Right lobe of liver (tissue), 4 donors: Measurements from ENCODE around the gene CCDC167.

Source experiments
- POLR2A ChIP-seq: fragments of 450-650 bp; IDR thresholded peaks from one replicate; pipeline ENCODE4 v1.6.1; 2017; ENCODE audit warnings: antibody characterized with exemption, mild to moderate bottlenecking
- TF ChIP-seq, protein P1 (sequence below), 4 donors: fragments of 200-600 bp in 3 of 4; fragments of 450-650 bp in 1 of 4; IDR thresholded peaks; one replicate each; pipeline versions ENCODE4 v1.5.1 to v1.8.0; 2016 to 2022; ENCODE audit warnings: antibody characterized with exemption in 4 of 4, mild to moderate bottlenecking in 2 of 4
- donor health status: DM: no; HTN: no; CAD: no.
- donor health status: DM: no; HTN: no; CAD: no.
- donor health status: DM: no; HTN: yes; CAD: no.

DNA sequence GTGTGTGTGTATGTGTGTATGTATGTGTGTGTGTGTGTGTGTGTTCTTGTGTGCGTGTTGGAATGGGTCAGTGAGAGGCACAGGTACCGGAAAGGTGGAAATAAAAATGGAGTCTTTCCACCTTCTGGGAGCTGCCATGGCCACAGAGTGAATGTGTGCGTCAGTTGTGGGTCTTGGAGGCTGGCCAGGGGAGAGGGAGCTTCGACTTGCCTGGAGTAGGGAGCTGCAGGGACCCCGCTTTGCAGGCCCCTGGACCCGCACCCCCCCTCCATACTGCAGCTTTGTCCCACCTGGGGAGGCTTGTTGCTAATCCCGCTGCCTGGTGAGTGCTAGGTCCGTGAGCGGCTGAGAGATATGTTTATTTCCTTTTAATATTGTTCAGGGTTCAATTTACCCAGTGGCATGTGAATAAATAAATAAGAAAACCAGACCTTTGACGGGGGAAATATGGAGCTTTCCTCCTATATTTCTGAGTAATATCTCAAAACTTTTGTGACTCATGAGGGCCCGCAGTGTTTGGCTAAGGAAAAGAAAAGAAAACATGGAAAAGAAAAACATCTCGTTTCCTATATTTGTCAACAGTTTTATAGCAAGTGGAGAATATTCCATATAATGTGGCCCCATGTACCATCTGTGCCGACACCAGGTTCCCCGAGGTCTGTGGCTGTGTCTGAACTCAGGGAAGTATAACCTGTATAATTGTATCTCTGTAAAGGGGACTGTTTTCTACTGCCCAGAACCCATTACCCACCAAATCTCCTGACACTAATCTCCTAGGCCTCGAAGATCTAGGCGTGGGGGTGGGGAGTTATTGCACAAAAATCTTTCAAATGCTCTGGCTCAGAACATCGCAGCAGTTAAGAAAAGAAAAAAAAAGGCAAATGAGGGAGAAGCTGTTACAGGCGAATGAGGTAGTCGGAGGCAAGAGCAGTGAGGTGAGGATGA, 24.6 kb upstream of the CCDC167 start:
- TF ChIP-seq, protein P1, sequence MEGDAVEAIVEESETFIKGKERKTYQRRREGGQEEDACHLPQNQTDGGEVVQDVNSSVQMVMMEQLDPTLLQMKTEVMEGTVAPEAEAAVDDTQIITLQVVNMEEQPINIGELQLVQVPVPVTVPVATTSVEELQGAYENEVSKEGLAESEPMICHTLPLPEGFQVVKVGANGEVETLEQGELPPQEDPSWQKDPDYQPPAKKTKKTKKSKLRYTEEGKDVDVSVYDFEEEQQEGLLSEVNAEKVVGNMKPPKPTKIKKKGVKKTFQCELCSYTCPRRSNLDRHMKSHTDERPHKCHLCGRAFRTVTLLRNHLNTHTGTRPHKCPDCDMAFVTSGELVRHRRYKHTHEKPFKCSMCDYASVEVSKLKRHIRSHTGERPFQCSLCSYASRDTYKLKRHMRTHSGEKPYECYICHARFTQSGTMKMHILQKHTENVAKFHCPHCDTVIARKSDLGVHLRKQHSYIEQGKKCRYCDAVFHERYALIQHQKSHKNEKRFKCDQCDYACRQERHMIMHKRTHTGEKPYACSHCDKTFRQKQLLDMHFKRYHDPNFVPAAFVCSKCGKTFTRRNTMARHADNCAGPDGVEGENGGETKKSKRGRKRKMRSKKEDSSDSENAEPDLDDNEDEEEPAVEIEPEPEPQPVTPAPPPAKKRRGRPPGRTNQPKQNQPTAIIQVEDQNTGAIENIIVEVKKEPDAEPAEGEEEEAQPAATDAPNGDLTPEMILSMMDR (IDR thresholded peaks at IDR 0.05): no peak
- TF ChIP-seq POLR2A: no peak
